ENCODE data around the gene GH2.
A peak's percentile ranks its signal among the peaks of the same experiment; 100 is the strongest.
"Not testable (repeated sequence)": the region's sequence is repeated elsewhere in the genome, so short reads cannot be mapped to it uniquely, and the experiment has no call there.

Gene GH2

GRCh38 chr17:63911041-63911635, 29.4 kb upstream of the GH2 start, which contains the start of gene CSHL1:
Gene CSHL1, minus strand, starts transcription at chr17:63911258. Its CDS starts 62 bp downstream, at chr17:63911196.
- TF ChIP-seq, protein P1, sequence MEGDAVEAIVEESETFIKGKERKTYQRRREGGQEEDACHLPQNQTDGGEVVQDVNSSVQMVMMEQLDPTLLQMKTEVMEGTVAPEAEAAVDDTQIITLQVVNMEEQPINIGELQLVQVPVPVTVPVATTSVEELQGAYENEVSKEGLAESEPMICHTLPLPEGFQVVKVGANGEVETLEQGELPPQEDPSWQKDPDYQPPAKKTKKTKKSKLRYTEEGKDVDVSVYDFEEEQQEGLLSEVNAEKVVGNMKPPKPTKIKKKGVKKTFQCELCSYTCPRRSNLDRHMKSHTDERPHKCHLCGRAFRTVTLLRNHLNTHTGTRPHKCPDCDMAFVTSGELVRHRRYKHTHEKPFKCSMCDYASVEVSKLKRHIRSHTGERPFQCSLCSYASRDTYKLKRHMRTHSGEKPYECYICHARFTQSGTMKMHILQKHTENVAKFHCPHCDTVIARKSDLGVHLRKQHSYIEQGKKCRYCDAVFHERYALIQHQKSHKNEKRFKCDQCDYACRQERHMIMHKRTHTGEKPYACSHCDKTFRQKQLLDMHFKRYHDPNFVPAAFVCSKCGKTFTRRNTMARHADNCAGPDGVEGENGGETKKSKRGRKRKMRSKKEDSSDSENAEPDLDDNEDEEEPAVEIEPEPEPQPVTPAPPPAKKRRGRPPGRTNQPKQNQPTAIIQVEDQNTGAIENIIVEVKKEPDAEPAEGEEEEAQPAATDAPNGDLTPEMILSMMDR (IDR thresholded peaks at IDR 0.05; ENCODE audit: borderline replicate concordance, control extremely low read depth, extremely low read depth, insufficient read depth, missing control alignments) = peak; percentile 9
- DNase-seq (ENCODE audit: low spot score) = no peak
- in situ Hi-C loops (cut with MboI; ENCODE audit: low sequenced_read_pairs, unreplicated experiment) = loop anchor here (10.0 to 25.0 kb wide), 3 partner anchors 114 to 376 kb away; partner anchors contain the start of genes ERN1 and ICAM2

- in situ Hi-C loops (cut with MboI; ENCODE audit: low sequenced_read_pairs, unreplicated experiment) = loop anchor here (10.0 to 25.0 kb wide), 3 partner anchors 115 to 377 kb away; partner anchors contain the start of genes ERN1 and ICAM2
- DNase-seq (ENCODE audit: low spot score) = no peak
- TF ChIP-seq, protein P1 (IDR thresholded peaks at IDR 0.05; ENCODE audit: borderline replicate concordance, control extremely low read depth, extremely low read depth, insufficient read depth, missing control alignments) = no peak
Measured at GRCh38 chr17:63910096-63910495, 28.4 kb upstream of the GH2 start.

DNA sequence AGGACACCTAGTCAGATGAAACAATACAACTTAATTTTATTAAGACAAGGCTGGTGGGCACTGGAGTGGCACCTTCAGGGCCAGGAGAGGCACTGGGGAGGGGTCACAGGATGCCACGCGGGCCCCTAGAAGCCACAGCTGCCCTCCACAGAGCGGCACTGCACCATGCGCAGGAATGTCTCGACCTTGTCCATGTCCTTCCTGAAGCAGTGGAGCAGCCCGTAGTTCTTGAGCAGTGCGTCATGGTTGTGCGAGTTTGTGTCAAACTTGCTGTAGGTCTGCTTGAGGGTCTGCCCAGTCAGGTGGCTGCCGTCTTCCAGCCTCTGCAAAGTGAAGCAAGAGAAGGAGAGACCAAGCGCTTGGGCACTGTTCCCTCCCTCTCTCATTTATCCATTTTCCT, 27.8 kb upstream of the GH2 start:
- in situ Hi-C loops (cut with MboI; ENCODE audit: low sequenced_read_pairs, unreplicated experiment) = loop anchor here (25.0 kb wide), 1 partner anchor 378 kb away; no protein-coding TSS in a partner anchor
- DNase-seq (ENCODE audit: low spot score) = not testable (repeated sequence)

GRCh38 chr17:63907161-63907778, 25.5 kb upstream of the GH2 start:
- DNase-seq (ENCODE audit: low spot score) = not testable (repeated sequence)
- in situ Hi-C loops (cut with MboI; ENCODE audit: low sequenced_read_pairs, unreplicated experiment) = loop anchor here (25.0 kb wide), 1 partner anchor 380 kb away; no protein-coding TSS in a partner anchor

- in situ Hi-C loops (cut with MboI; ENCODE audit: low sequenced_read_pairs, unreplicated experiment) = loop anchor here (25.0 kb wide), 1 partner anchor 383 kb away; no protein-coding TSS in a partner anchor
- not testable (repeated sequence) for DNase-seq (ENCODE audit: low spot score)
Measured at GRCh38 chr17:63904796-63905195, 23.1 kb upstream of the GH2 start.

- not testable (repeated sequence) for DNase-seq (ENCODE audit: low spot score)
- in situ Hi-C loops (cut with MboI; ENCODE audit: low sequenced_read_pairs, unreplicated experiment) = loop anchor here (25.0 kb wide), 1 partner anchor 384 kb away; no protein-coding TSS in a partner anchor
Measured at GRCh38 chr17:63903787-63904201, 22.1 kb upstream of the GH2 start.

- not testable (repeated sequence) for DNase-seq (ENCODE audit: low spot score)
- in situ Hi-C loops (cut with MboI; ENCODE audit: low sequenced_read_pairs, unreplicated experiment) = loop anchor here (25.0 kb wide), 1 partner anchor 385 kb away; no protein-coding TSS in a partner anchor
Measured at GRCh38 chr17:63901971-63902370, 20.2 kb upstream of the GH2 start.

- in situ Hi-C loops (cut with MboI; ENCODE audit: low sequenced_read_pairs, unreplicated experiment); DNase-seq (ENCODE audit: low spot score): not testable (repeated sequence)
Measured at GRCh38 chr17:63898899-63899798, 17.4 kb upstream of the GH2 start.

GRCh38 chr17:63896524-63897354, 15.0 kb upstream of the GH2 start, which contains the start of gene CSH1:
Gene CSH1, minus strand, starts transcription at chr17:63896574. Its CDS starts 63 bp downstream, at chr17:63896511.
- DNase-seq (ENCODE audit: low spot score); in situ Hi-C loops (cut with MboI; ENCODE audit: low sequenced_read_pairs, unreplicated experiment): not testable (repeated sequence)

GRCh38 chr17:63894821-63895220, 13.1 kb upstream of the GH2 start:
- in situ Hi-C loops (cut with MboI; ENCODE audit: low sequenced_read_pairs, unreplicated experiment); DNase-seq (ENCODE audit: low spot score): not testable (repeated sequence)

DNA sequence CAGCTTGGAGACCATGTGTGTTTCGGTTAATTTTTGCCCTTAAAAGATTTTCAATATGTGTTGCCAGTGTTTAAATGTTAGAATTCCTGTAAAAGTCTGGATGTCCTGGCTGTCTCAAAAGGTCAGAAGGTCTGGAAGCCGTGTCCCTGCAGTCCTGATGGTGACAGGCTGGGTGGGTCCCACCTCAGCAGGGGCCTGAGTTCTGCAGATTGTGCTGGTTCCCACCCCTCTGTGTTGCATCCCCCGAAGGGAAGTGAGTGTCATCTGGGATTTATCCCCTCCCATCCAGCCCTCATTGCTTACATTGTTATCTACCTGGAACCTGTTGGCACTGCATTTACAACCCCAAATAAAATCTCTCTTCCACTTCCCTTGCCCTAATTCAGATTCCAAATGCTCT, 12.3 kb upstream of the GH2 start:
- in situ Hi-C loops (cut with MboI; ENCODE audit: low sequenced_read_pairs, unreplicated experiment); DNase-seq (ENCODE audit: low spot score): not testable (repeated sequence)

DNA sequence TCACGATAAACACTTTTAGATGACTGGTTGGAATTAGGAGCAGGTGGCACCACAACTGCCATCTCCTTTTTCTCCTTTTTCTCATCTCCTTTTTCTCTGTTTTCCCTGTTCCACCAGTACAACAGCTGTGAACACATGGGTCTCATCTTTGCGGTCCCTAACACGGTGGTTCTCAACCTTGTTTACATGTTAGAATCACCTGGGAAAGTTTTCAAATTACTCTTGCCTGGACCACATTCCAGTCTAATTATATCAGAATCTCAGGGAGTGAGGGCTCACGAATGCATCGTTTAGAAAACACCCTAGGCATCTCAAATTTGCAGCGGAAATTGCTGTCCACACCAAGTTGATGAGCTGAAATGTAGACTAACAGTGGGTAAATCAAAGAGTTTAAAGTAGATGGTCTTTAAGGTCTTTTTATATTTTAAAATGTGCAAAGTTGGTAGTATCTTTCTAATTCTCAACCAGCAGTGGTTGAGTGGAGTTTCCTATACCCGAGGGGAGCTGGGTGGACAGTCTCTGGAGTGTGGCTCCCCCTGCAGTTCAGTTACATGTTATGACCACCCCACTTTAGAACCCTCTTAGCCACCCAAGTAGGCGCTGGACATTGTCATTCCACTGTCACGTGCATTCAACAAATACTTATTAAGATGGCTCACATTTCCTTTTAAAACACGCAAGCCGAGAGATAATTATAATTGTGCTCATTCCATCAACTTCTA, 10.7 kb upstream of the GH2 start:
- in situ Hi-C loops (cut with MboI; ENCODE audit: low sequenced_read_pairs, unreplicated experiment); DNase-seq (ENCODE audit: low spot score): not testable (repeated sequence)

All from GM13976 (cell line).